IMR-90 (cell line): ENCODE results near the gene LUC7L. TPM values are rescaled to one million over a fixed set of nuclear protein-coding genes. Genes with fewer than 3 reads are reported as not detected.

ENCODE experiments used
- ATAC-seq: fragments of 200-7000 bp; cut with Tn5 transposase; 2 replicates; pipeline ENCODE4 v1.9.1; 2020; ENCODE audit warnings: low read depth, mild to moderate bottlenecking, moderate library complexity
- BruUV-seq: library from RNA; stranded (reverse); fragments of 400-500 nt; replicated peaks from 2 replicates; lab custom pipeline; 2021; lab: Mats Ljungman, UMichigan
- CTCF ChIA-PET: fragments of 300-600 bp; formaldehyde crosslinking; extraction: SDS; loops from one replicate; lab custom pipeline; 2021; ENCODE audit warnings: antibody characterized with exemption; lab: Yijun Ruan, JAX
- POLR2A ChIA-PET: fragments of 300-600 bp; sonication (Branson Sonifier 250); formaldehyde crosslinking; loops from one replicate; lab custom pipeline; 2022; ENCODE audit warnings: antibody characterized with exemption; ENCODE audit not compliant: unreplicated experiment; lab: Charles Lee
- DNase-seq: peaks from one replicate; pipeline ENCODE4 v3.0.0; 2013
- H2AFZ ChIP-seq: replicated peaks from 2 replicates; pipeline ENCODE3; 2013; ENCODE audit warnings: low read length, mild to moderate bottlenecking; ENCODE audit not compliant: poor library complexity
- H2AK5ac ChIP-seq: 2 replicates; pipeline ENCODE4 v1.6.1; 2013; ENCODE audit warnings: low read depth, low read length, inconsistent platforms
- H2AK9ac ChIP-seq: replicated peaks from 2 replicates; pipeline ENCODE3; 2013; ENCODE audit warnings: mild to moderate bottlenecking, low read depth, low read length, moderate library complexity; ENCODE audit not compliant: poor library complexity
- H2BK120ac ChIP-seq: 2 replicates; pipeline ENCODE4 v1.6.1; 2013; ENCODE audit warnings: low read depth, low read length, inconsistent platforms
- H2BK15ac ChIP-seq: 3 replicates; pipeline ENCODE4 v1.6.1; 2013; ENCODE audit warnings: low read depth, low read length, inconsistent platforms
- H2BK20ac ChIP-seq: 2 replicates; pipeline ENCODE4 v1.6.1; 2013; ENCODE audit warnings: low read depth, mild to moderate bottlenecking, inconsistent platforms, low read length, moderate library complexity
- H2BK5ac ChIP-seq: 2 replicates; pipeline ENCODE4 v1.6.1; 2013; ENCODE audit warnings: mild to moderate bottlenecking, low read depth, low read length, inconsistent platforms; ENCODE audit not compliant: poor library complexity, severe bottlenecking
- H3K14ac ChIP-seq: replicated peaks from 2 replicates; pipeline ENCODE4 v1.6.1; 2013; ENCODE audit warnings: low read depth, low read length, inconsistent platforms
- H3K18ac ChIP-seq: 2 replicates; pipeline ENCODE4 v1.6.1; 2013; ENCODE audit warnings: low read depth, low read length, control low read depth
- H3K23ac ChIP-seq: 2 replicates; pipeline ENCODE4 v1.6.1; 2013; ENCODE audit warnings: low read depth, low read length, inconsistent platforms
- H3K27ac ChIP-seq: 2 replicates; pipeline ENCODE4 v1.5.1; 2013; ENCODE audit warnings: mild to moderate bottlenecking, control low read depth, low read length; ENCODE audit not compliant: insufficient read depth
- H3K27me3 ChIP-seq: 2 replicates; pipeline ENCODE4 v1.6.1; 2013; ENCODE audit warnings: low read length; ENCODE audit not compliant: control insufficient read depth, insufficient read depth
- H3K36me3 ChIP-seq: 2 replicates; pipeline ENCODE4 v1.6.1; 2013; ENCODE audit warnings: low read length, mixed read lengths; ENCODE audit not compliant: control insufficient read depth, insufficient read depth
- H3K4ac ChIP-seq: 2 replicates; pipeline ENCODE4 v1.6.1; 2013; ENCODE audit warnings: low read depth, low read length, inconsistent platforms
- H3K4me1 ChIP-seq: 2 replicates; pipeline ENCODE4 v1.6.1; 2013; ENCODE audit warnings: low read length, mixed read lengths; ENCODE audit not compliant: control insufficient read depth, insufficient read depth
- H3K4me2 ChIP-seq: 2 replicates; pipeline ENCODE4 v1.6.1; 2013; ENCODE audit warnings: low read depth, mild to moderate bottlenecking, control low read depth, low read length, moderate library complexity
- H3K4me3 ChIP-seq: 2 replicates; pipeline ENCODE4 v1.5.1; 2013; ENCODE audit warnings: low read depth, mild to moderate bottlenecking, control low read depth, low read length, moderate library complexity; ENCODE audit not compliant: insufficient read depth
- H3K56ac ChIP-seq: 2 replicates; pipeline ENCODE4 v1.6.1; 2013; ENCODE audit warnings: low read length, inconsistent platforms; ENCODE audit not compliant: insufficient read depth; ENCODE audit errors: extremely low read depth
- H3K79me1 ChIP-seq, 2 experiments: 2 replicates each; pipeline ENCODE4 v1.6.1; 2013; ENCODE audit warnings: low read length in 2 of 2, inconsistent platforms in 1 of 2, low read depth in 1 of 2
- H3K9ac ChIP-seq: 2 replicates; pipeline ENCODE4 v1.6.1; 2013; ENCODE audit warnings: low read depth, low read length, control low read depth
- H3K9me1 ChIP-seq: 2 replicates; pipeline ENCODE4 v1.6.1; 2013; ENCODE audit warnings: low read length, inconsistent platforms; ENCODE audit not compliant: insufficient read depth
- H3K9me3 ChIP-seq: 2 replicates; pipeline ENCODE4 v1.6.1; 2013; ENCODE audit warnings: low read length; ENCODE audit not compliant: control insufficient read depth, insufficient read depth
- H4K20me1 ChIP-seq: 2 replicates; pipeline ENCODE4 v1.6.1; 2013; ENCODE audit warnings: low read length, inconsistent platforms; ENCODE audit not compliant: insufficient read depth
- H4K5ac ChIP-seq: 2 replicates; pipeline ENCODE4 v1.6.1; 2013; ENCODE audit warnings: mild to moderate bottlenecking, low read depth, low read length, control low read depth
- H4K8ac ChIP-seq, 2 experiments: 2 replicates each; pipeline ENCODE4 v1.6.1; 2013; ENCODE audit warnings: low read depth in 2 of 2, low read length in 2 of 2, control low read depth in 1 of 2, inconsistent platforms in 1 of 2
- H4K91ac ChIP-seq: 2 replicates; pipeline ENCODE4 v1.6.1; 2013; ENCODE audit warnings: low read depth, low read length, inconsistent platforms; ENCODE audit not compliant: insufficient read depth
- CEBPB ChIP-seq: IDR thresholded peaks from 2 replicates; pipeline ENCODE4 v1.6.1; 2012; ENCODE audit warnings: low read depth, low read length, improper control_type of control experiment
- FOS ChIP-seq: fragments of 150-350 bp; IDR thresholded peaks from 2 replicates; pipeline ENCODE4 v1.6.1; 2016; ENCODE audit warnings: low read depth, low read length
- MAFK ChIP-seq: IDR thresholded peaks from 2 replicates; pipeline ENCODE4 v1.6.1; 2012; ENCODE audit warnings: low read depth, low read length, improper control_type of control experiment
- MAZ ChIP-seq: IDR thresholded peaks from 2 replicates; pipeline ENCODE4 v1.6.1; 2012; ENCODE audit warnings: low read depth, mild to moderate bottlenecking, low read length, improper control_type of control experiment, moderate library complexity, borderline replicate concordance
- MXI1 ChIP-seq: IDR thresholded peaks from 2 replicates; pipeline ENCODE4 v1.6.1; 2012; ENCODE audit warnings: low read depth, mild to moderate bottlenecking, low read length, moderate library complexity, borderline replicate concordance
- NFE2L2 ChIP-seq: fragments of 150-350 bp; IDR thresholded peaks from 2 replicates; pipeline ENCODE4 v1.6.1; 2016; ENCODE audit warnings: low read depth, mild to moderate bottlenecking, low read length
- POLR2A ChIP-seq: IDR thresholded peaks from 2 replicates; pipeline ENCODE4 v1.6.1; 2012; ENCODE audit warnings: mild to moderate bottlenecking, low read depth, low read length
- RFX5 ChIP-seq: IDR thresholded peaks from 2 replicates; pipeline ENCODE4 v1.8.0; 2012; ENCODE audit warnings: low read depth, mild to moderate bottlenecking, low read length, moderate library complexity
- SMC3 ChIP-seq: fragments of 150-350 bp; IDR thresholded peaks from 2 replicates; pipeline ENCODE4 v1.6.1; 2016; ENCODE audit warnings: low read depth, mild to moderate bottlenecking, antibody characterized with exemption, low read length, moderate library complexity
- WGBS, 2 experiments: methylation state at CpG; one replicate each; pipeline versions ENCODE4 v1.1.5 to v1.1.7; 2013; ENCODE audit warnings: missing lambda C conversion rate in 2 of 2; ENCODE audit not compliant: insufficient read length in 1 of 2; ENCODE audit errors: extremely low coverage in 2 of 2; 5-methylcytosine and 5-hydroxymethylcytosine counted together
- dilution Hi-C: fragments of 300-500 bp; cut with HindIII; formaldehyde crosslinking; loops from one replicate; pipeline ENCODE4 v1.14.3; 2018; ENCODE audit warnings: low sequenced_read_pairs; ENCODE audit not compliant: unreplicated experiment
- in situ Hi-C: fragments of 300-500 bp; cut with MboI; formaldehyde crosslinking; loops from 3 replicates; pipeline ENCODE4 v1.14.3; 2019; ENCODE audit warnings: low sequenced_read_pairs, inconsistent platforms, mixed read lengths
- intact Hi-C: fragments of 100-400 bp; cut with micrococcal nuclease; formaldehyde crosslinking; loops from 2 replicates; pipeline ENCODE4 v1.10.0; 2022
- polyA plus RNA-seq, 3 experiments: library from polyadenylated mRNA; depleted of rRNA; stranded (reverse); fragments of >200 nt; gene quantifications; 2 replicates each; pipeline ENCODE4 v1.2.3, GENCODE V29; 2012; ENCODE audit warnings: low replicate concordance in 1 of 3
- total RNA-seq: library from RNA; depleted of rRNA; stranded (reverse); fragments of >200 nt; gene quantifications from 2 replicates; pipeline ENCODE4 v1.2.3, GENCODE V29; 2012
- TF ChIP-seq, protein P1 (sequence below): fragments of 150-350 bp; IDR thresholded peaks from 2 replicates; pipeline ENCODE4 v1.6.1; 2016; ENCODE audit warnings: low read depth, mild to moderate bottlenecking, low read length, moderate library complexity, borderline replicate concordance
- TF ChIP-seq, protein P2 (sequence below): fragments of 150-350 bp; IDR thresholded peaks from 2 replicates; pipeline ENCODE4 v1.6.1; 2017; ENCODE audit warnings: mild to moderate bottlenecking, antibody characterized with exemption, low read length, low read depth
- TF ChIP-seq, protein P3 (sequence below): conservative IDR thresholded peaks from 2 replicates; pipeline ENCODE4 v1.5.1; 2012; ENCODE audit warnings: mild to moderate bottlenecking, low read depth, low read length, improper control_type of control experiment

Gene LUC7L
- total and polyA plus RNA-seq, 2 of the 4 experiments (the other 2 are of a cell fraction) = 21.5 to 55.6 TPM

DNA sequence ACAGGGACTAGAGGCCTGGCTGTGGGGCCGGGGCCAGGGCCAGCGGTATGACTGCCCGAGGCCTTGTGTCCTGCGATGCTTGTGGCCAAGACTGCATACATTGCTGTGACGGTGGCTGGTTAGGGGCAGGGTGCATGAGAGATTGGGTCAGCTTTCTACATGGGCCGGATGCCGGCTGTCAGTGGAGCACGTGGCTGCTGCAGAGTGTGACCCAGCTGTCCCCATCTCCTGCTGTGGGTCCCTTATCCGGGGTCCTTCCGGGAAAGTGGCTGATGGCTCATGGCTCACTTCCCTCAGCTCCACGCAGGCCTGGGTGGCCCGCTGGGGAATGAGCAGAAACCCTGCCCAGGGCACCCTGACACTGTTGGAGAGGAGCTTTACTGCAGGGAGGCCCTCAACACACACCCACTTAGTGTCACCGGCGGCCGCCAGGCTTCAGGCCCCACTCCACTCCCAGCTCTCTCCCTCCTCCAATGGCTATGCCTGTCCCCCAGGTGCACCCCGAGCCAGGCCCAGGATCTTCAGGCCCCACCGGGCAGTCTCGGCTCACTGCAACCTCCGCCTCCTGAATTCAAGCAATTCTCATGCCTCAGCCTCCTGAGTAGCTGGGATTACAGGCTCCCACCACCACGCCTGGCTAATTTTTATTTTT is 47.3 kb upstream of the LUC7L start:
- Histone ChIP-seq H2BK120ac (no peak overlapping the region), H2AK5ac (no peak overlapping the region), H2AFZ (peak overlapping the region; percentile 21), H3K18ac (no peak overlapping the region), H3K4me3 (no peak overlapping the region), H3K14ac (no peak overlapping the region), H3K4me2 (no peak overlapping the region), H3K4me1 (peaks cover 3% of the 10 kb centered on the region; the same call in 1 of the 2 replicates), H2BK15ac (no peak overlapping the region), H2BK20ac (no peak overlapping the region), H3K27ac (no peak overlapping the region), H3K27me3 (peaks cover 45% of the 10 kb centered on the region), H3K56ac (no peak overlapping the region), H4K20me1 (no peaks in the 10 kb centered on the region; the same call in 1 of the 2 replicates), H2BK5ac (no peak overlapping the region), H4K91ac (no peak overlapping the region), H3K9me1 (no peaks in the 10 kb centered on the region), H3K4ac (no peak overlapping the region), H3K23ac (no peak overlapping the region), H3K36me3 (no peaks in the 10 kb centered on the region), H3K9ac (no peak overlapping the region), H3K9me3 (no peaks in the 10 kb centered on the region), H2AK9ac (peak overlapping the region; percentile 1), H4K5ac (no peak overlapping the region), H4K8ac (no peak overlapping the region), H3K79me1 (no peaks in the 10 kb centered on the region)
- no peak for ATAC-seq
- WGBS, 2 experiments = 63% methylated on average over 6 of the region's 20 CpGs; no CpG with 5 or more reads in 1 of the 2 experiments
- BruUV-seq = no TSS peak
- CTCF ChIA-PET = no interaction called here
- dilution Hi-C loops (no loop called here), intact Hi-C loops (no loop called here), in situ Hi-C loops (no loop called here)
- TF ChIP-seq SMC3 (no peak), MXI1 (no peak), FOS (no peak), RFX5 (no peak), POLR2A (no peak), CEBPB (no peak), NFE2L2 (no peak), MAZ (no peak), MAFK (no peak)
- TF ChIP-seq, protein P1, sequence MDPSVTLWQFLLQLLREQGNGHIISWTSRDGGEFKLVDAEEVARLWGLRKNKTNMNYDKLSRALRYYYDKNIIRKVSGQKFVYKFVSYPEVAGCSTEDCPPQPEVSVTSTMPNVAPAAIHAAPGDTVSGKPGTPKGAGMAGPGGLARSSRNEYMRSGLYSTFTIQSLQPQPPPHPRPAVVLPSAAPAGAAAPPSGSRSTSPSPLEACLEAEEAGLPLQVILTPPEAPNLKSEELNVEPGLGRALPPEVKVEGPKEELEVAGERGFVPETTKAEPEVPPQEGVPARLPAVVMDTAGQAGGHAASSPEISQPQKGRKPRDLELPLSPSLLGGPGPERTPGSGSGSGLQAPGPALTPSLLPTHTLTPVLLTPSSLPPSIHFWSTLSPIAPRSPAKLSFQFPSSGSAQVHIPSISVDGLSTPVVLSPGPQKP = no peak
- TF ChIP-seq, protein P2, sequence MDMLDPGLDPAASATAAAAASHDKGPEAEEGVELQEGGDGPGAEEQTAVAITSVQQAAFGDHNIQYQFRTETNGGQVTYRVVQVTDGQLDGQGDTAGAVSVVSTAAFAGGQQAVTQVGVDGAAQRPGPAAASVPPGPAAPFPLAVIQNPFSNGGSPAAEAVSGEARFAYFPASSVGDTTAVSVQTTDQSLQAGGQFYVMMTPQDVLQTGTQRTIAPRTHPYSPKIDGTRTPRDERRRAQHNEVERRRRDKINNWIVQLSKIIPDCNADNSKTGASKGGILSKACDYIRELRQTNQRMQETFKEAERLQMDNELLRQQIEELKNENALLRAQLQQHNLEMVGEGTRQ = no peak
- TF ChIP-seq, protein P3, sequence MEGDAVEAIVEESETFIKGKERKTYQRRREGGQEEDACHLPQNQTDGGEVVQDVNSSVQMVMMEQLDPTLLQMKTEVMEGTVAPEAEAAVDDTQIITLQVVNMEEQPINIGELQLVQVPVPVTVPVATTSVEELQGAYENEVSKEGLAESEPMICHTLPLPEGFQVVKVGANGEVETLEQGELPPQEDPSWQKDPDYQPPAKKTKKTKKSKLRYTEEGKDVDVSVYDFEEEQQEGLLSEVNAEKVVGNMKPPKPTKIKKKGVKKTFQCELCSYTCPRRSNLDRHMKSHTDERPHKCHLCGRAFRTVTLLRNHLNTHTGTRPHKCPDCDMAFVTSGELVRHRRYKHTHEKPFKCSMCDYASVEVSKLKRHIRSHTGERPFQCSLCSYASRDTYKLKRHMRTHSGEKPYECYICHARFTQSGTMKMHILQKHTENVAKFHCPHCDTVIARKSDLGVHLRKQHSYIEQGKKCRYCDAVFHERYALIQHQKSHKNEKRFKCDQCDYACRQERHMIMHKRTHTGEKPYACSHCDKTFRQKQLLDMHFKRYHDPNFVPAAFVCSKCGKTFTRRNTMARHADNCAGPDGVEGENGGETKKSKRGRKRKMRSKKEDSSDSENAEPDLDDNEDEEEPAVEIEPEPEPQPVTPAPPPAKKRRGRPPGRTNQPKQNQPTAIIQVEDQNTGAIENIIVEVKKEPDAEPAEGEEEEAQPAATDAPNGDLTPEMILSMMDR = no peak
- no peak for DNase-seq
- POLR2A ChIA-PET = no interaction called here
